H1 (cell line): Measurements from ENCODE around the gene TRAF3IP1. TPM values are rescaled to one million over a fixed set of nuclear protein-coding genes. Genes with fewer than 3 reads are reported as not detected.
A peak's percentile ranks its signal among the peaks of the same experiment; 100 is the strongest.

Experiments
- CTCF ChIA-PET: fragments of 300-600 bp; sonication (Branson Sonifier 250); formaldehyde crosslinking; loops from one replicate; lab custom pipeline; 2021; ENCODE audit not compliant: partially characterized antibody; lab: Charles Lee
- POLR2A ChIA-PET: fragments of 300-600 bp; sonication (Branson Sonifier 250); formaldehyde crosslinking; loops from one replicate; lab custom pipeline; 2021; ENCODE audit warnings: inconsistent platforms; ENCODE audit not compliant: partially characterized antibody; lab: Charles Lee
- DNase-seq, 2 experiments: peaks; one replicate each; pipeline versions ENCODE4 v3.0.0 to v3.0.0-alpha.2; 2010 to 2022; ENCODE audit warnings: low spot score in 2 of 2, low read depth in 1 of 2, mixed read lengths in 1 of 2
- FAIRE-seq: peaks from 2 replicates; lab custom pipeline; 2011; peaks lifted over from hg19 to GRCh38; lab: Jason Lieb, UNC
- H2AFZ ChIP-seq: 2 replicates; pipeline ENCODE4 v1.8.1; 2012; ENCODE audit warnings: low read length, inconsistent platforms
- H2AK5ac ChIP-seq: 2 replicates; pipeline ENCODE4 v1.6.1; 2013; ENCODE audit warnings: low read depth, low read length
- H2BK120ac ChIP-seq: replicated peaks from 2 replicates; pipeline ENCODE3; 2013; ENCODE audit warnings: low read depth, low read length, inconsistent platforms
- H2BK12ac ChIP-seq: 2 replicates; pipeline ENCODE4 v1.6.1; 2013; ENCODE audit warnings: low read depth, low read length
- H2BK15ac ChIP-seq: 2 replicates; pipeline ENCODE4 v1.6.1; 2013; ENCODE audit warnings: low read length
- H2BK20ac ChIP-seq: 2 replicates; pipeline ENCODE4 v1.6.1; 2013; ENCODE audit warnings: low read length
- H2BK5ac ChIP-seq: 2 replicates; pipeline ENCODE4 v1.6.1; 2013; ENCODE audit warnings: low read depth, low read length
- H3K14ac ChIP-seq: 2 replicates; pipeline ENCODE4 v1.6.1; 2013; ENCODE audit warnings: inconsistent platforms; ENCODE audit not compliant: insufficient read length
- H3K18ac ChIP-seq: 2 replicates; pipeline ENCODE4 v1.6.1; 2013; ENCODE audit warnings: low read length; ENCODE audit errors: extremely low read depth
- H3K23ac ChIP-seq: 2 replicates; pipeline ENCODE4 v1.6.1; 2013; ENCODE audit warnings: inconsistent platforms; ENCODE audit not compliant: insufficient read length
- H3K23me2 ChIP-seq: 2 replicates; pipeline ENCODE4 v1.6.1; 2013; ENCODE audit warnings: low read depth, low read length
- H3K27ac ChIP-seq: 2 replicates; pipeline ENCODE4 v1.6.1; 2011; ENCODE audit warnings: low read depth, low read length, inconsistent platforms
- H3K27me3 ChIP-seq, 4 experiments: replicated peaks in 1 of 4; 1 replicate in 1 of 4; 2 replicates in 3 of 4; pipeline versions ENCODE4 v1.6.1 to v1.8.1; 2011 to 2013; ENCODE audit warnings: low read length in 3 of 4, mild to moderate bottlenecking in 3 of 4, inconsistent platforms in 2 of 4, mixed read lengths in 2 of 4, moderate library complexity in 1 of 4; ENCODE audit not compliant: control insufficient read depth in 3 of 4, insufficient read depth in 3 of 4; ENCODE audit errors: extremely low read depth in 1 of 4
- H3K36me3 ChIP-seq, 4 experiments: 2 replicates each; pipeline versions ENCODE4 v1.6.1 to v1.8.1; 2011 to 2013; ENCODE audit warnings: mild to moderate bottlenecking in 4 of 4, low read length in 3 of 4, moderate library complexity in 2 of 4, control low read depth in 1 of 4, inconsistent platforms in 1 of 4; ENCODE audit not compliant: insufficient read depth in 4 of 4, control insufficient read depth in 2 of 4
- H3K4ac ChIP-seq: replicated peaks from 2 replicates; pipeline ENCODE3; 2013; ENCODE audit warnings: low read length, low read depth, mixed read lengths, inconsistent platforms; ENCODE audit not compliant: insufficient read length
- H3K4me1 ChIP-seq, 4 experiments: replicated peaks in 1 of 4; 1 replicate in 1 of 4; 2 replicates in 3 of 4; pipeline versions ENCODE4 v1.6.1 to v1.8.1; 2011 to 2013; ENCODE audit warnings: low read length in 3 of 4, inconsistent platforms in 2 of 4, mixed read lengths in 1 of 4; ENCODE audit not compliant: insufficient read depth in 4 of 4, control insufficient read depth in 3 of 4
- H3K4me2 ChIP-seq, 2 experiments: 2 replicates each; pipeline versions ENCODE4 v1.6.1 to v1.8.1; 2011 to 2013; ENCODE audit warnings: low read depth in 2 of 2, low read length in 2 of 2, control low read depth in 1 of 2, inconsistent platforms in 1 of 2, mild to moderate bottlenecking in 1 of 2; ENCODE audit not compliant: insufficient read depth in 1 of 2
- H3K4me3 ChIP-seq, 4 experiments: fragments of 200-600, 300-600 bp in 1 of 4; sonication (generic), shearing (Covaris generic), sonication (Bioruptor Twin) in 1 of 4; 2 replicates each; pipeline versions ENCODE4 v1.5.1 to v1.8.1; 2011 to 2016; ENCODE audit warnings: low read length in 4 of 4, low read depth in 3 of 4, control low read depth in 2 of 4, inconsistent platforms in 2 of 4, mild to moderate bottlenecking in 2 of 4, mixed read lengths in 1 of 4, moderate library complexity in 1 of 4; ENCODE audit not compliant: insufficient read depth in 2 of 4; ENCODE audit errors: extremely low read depth in 1 of 4
- H3K56ac ChIP-seq: replicated peaks from 2 replicates; pipeline ENCODE3; 2013; ENCODE audit warnings: low read depth, mild to moderate bottlenecking, mixed read lengths, low read length, inconsistent platforms; ENCODE audit not compliant: insufficient read length
- H3K79me1 ChIP-seq: 2 replicates; pipeline ENCODE4 v1.6.1; 2013; ENCODE audit warnings: low read depth, low read length, control low read depth
- H3K79me2 ChIP-seq, 2 experiments: 2 replicates each; pipeline versions ENCODE4 v1.6.1 to v1.8.1; 2012 to 2013; ENCODE audit warnings: low read length in 2 of 2, mild to moderate bottlenecking in 2 of 2, inconsistent platforms in 1 of 2; ENCODE audit not compliant: insufficient read depth in 2 of 2, control insufficient read depth in 1 of 2
- H3K9ac ChIP-seq, 4 experiments: replicated peaks in 1 of 4; 1 replicate in 1 of 4; 2 replicates in 3 of 4; pipeline versions ENCODE4 v1.6.1 to v1.8.1; 2011 to 2013; ENCODE audit warnings: low read depth in 3 of 4, low read length in 3 of 4, control low read depth in 2 of 4, mild to moderate bottlenecking in 2 of 4, moderate library complexity in 2 of 4, inconsistent platforms in 1 of 4; ENCODE audit errors: extremely low read depth in 1 of 4
- H3K9me3 ChIP-seq, 2 experiments: 2 replicates each; pipeline versions ENCODE4 v1.6.1 to v1.8.1; 2012 to 2013; ENCODE audit warnings: mild to moderate bottlenecking in 2 of 2, moderate library complexity in 2 of 2, control low read depth in 1 of 2, inconsistent platforms in 1 of 2, low read depth in 1 of 2, low read length in 1 of 2, mixed read lengths in 1 of 2; ENCODE audit not compliant: insufficient read depth in 2 of 2
- H4K20me1 ChIP-seq, 2 experiments: replicated peaks in 1 of 2; 2 replicates each; pipeline versions ENCODE3 to v1.8.1; 2011 to 2013; ENCODE audit warnings: inconsistent platforms in 2 of 2, low read length in 2 of 2, mild to moderate bottlenecking in 1 of 2; ENCODE audit not compliant: insufficient read depth in 2 of 2, control insufficient read depth in 1 of 2
- H4K5ac ChIP-seq: 2 replicates; pipeline ENCODE4 v1.6.1; 2013; ENCODE audit warnings: low read length, low read depth, mixed read lengths, inconsistent platforms; ENCODE audit not compliant: insufficient read length
- H4K8ac ChIP-seq: 2 replicates; pipeline ENCODE4 v1.8.0; 2013; ENCODE audit warnings: mild to moderate bottlenecking, moderate library complexity, low read length, inconsistent platforms; ENCODE audit not compliant: insufficient read depth; ENCODE audit errors: extremely low read depth
- H4K91ac ChIP-seq: replicated peaks from 2 replicates; pipeline ENCODE3; 2013; ENCODE audit warnings: low read length, mixed read lengths, inconsistent platforms; ENCODE audit not compliant: insufficient read length
- PHF8 ChIP-seq: fragments of 200-600 bp; sonication (generic); conservative IDR thresholded peaks from 2 replicates; pipeline ENCODE4 v1.7.1; 2012; ENCODE audit warnings: low read depth, mild to moderate bottlenecking, inconsistent platforms, low read length, moderate library complexity
- YY1 ChIP-seq: IDR thresholded peaks from 2 replicates; pipeline ENCODE4 v1.6.1; 2011; ENCODE audit warnings: low read depth, mild to moderate bottlenecking, low read length
- WGBS, 2 experiments: shearing (Covaris generic) in 1 of 2; methylation state at CpG; one replicate each; pipeline versions ENCODE4 v1.1.6 to v1.1.7; 2013 to 2015; ENCODE audit warnings: low lambda C conversion rate in 2 of 2, mixed read lengths in 2 of 2, inconsistent platforms in 1 of 2, low coverage in 1 of 2, missing lambda C conversion rate in 1 of 2; ENCODE audit not compliant: insufficient replicate concordance in 2 of 2, insufficient coverage in 1 of 2, insufficient read length in 1 of 2; ENCODE audit errors: extremely low coverage in 1 of 2, missing lambda C conversion rate in 1 of 2; 5-methylcytosine and 5-hydroxymethylcytosine counted together
- polyA plus RNA-seq, 7 experiments: library from polyadenylated mRNA; depleted of rRNA in 3 of 7; stranded (reverse) in 5 of 7; unstranded in 2 of 7; fragments of >200 nt in 5 of 7; fragments of 200-250 nt in 2 of 7; gene quantifications; 1 replicate in 5 of 7; 2 replicates in 1 of 7; 4 replicates in 1 of 7; pipeline versions ENCODE4 v1.2.1 to v1.2.3, GENCODE V29; 2011 to 2013; ENCODE audit warnings: missing spikeins in 2 of 7, mixed read lengths in 2 of 7
- total RNA-seq: library from RNA; stranded (reverse); fragmentation: NEBNext Ultra II Directional; extraction: Animal tissue kit (Norgen Biotek cat#: 25700); gene quantifications from 2 replicates; pipeline ENCODE4 v1.2.1, GENCODE V29; 2021

Gene TRAF3IP1
- total and polyA plus RNA-seq, 2 of the 8 experiments (the other 6 are each of a cell fraction or from before 2014, with no cell fraction given): 2.3 to 17.5 TPM

DNA sequence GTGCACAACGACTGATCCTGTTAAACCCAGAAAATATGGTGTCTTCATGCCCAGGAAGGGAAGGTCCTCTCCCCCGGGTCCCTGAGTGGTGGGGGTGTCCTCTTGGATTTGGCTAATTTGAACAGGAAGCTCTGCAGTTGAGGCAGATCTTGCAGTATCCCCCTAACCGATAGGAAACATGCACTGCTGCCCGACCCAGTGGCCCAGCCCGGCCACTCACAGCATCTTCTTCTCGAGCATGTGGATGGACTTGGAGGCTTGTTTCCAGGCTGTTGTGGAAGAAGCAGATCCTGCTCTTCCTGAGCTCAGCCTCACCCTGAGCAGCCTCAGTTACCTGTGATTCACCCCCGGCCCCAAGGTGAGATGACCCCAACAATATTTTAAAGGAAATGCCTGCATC is 60.0 kb downstream of the TRAF3IP1 start:
- Histone ChIP-seq H2AK5ac (no peak overlapping the region), H3K14ac (no peak overlapping the region), H3K4me1 (peaks cover 3 to 21% (median 12%) of the 10 kb centered on the region in 4 experiments), H3K27ac (no peak overlapping the region; the same call in 1 of the 2 replicates), H3K79me1 (no peaks in the 10 kb centered on the region), H3K9me3 (no peaks in the 10 kb centered on the region), H3K36me3 (peaks cover 0 to 2% (median 0%) of the 10 kb centered on the region in 4 experiments; a peak in 1 of 8 replicates), H2BK120ac (no peak overlapping the region), H2BK12ac (no peak overlapping the region), H3K4me2 (0 out of 4 replicates have a peak overlapping the region, but pooled peaks of 1 of the 2 experiments have one; percentile 11), H4K20me1 (no peaks in the 10 kb centered on the region), H2BK15ac (no peak overlapping the region), H4K5ac (no peak overlapping the region), H2BK5ac (no peak overlapping the region), H3K23ac (no peak overlapping the region), H3K4me3 (no peak overlapping the region), H3K79me2 (no peaks in the 10 kb centered on the region), H2AFZ (no peak overlapping the region), H3K27me3 (no peaks in the 10 kb centered on the region), H4K91ac (no peak overlapping the region), H3K4ac (no peak overlapping the region), H2BK20ac (0 out of 2 replicates have a peak overlapping the region, but pooled peaks have one; percentile 13), H3K9ac (no peak overlapping the region), H3K23me2 (no peaks in the 10 kb centered on the region), H3K18ac (no peak overlapping the region), H3K56ac (no peak overlapping the region), H4K8ac (peak overlapping the region; percentile 28; the same call in 1 of the 2 replicates)
- CTCF ChIA-PET: interaction anchor here (1.0 to 1.9 kb wide), 4 partner anchors 10 to 117 kb away, joined by 3 to 10 read pairs (median 4); no protein-coding TSS in a partner anchor
- POLR2A ChIA-PET: interaction anchor here (1.1 kb wide), 1 partner anchor 47 kb away, joined by 3 read pairs; no protein-coding TSS in a partner anchor
- DNase-seq (no peak), FAIRE-seq (no peak)
- TF ChIP-seq PHF8 (no peak), YY1 (no peak)
- 94% methylated on average over 7 of the region's 7 CpGs; no CpG with 5 or more reads in 1 of the 2 experiments for WGBS, 2 experiments
